PFSK-1 (cell line): ENCODE results near the gene CAB39L.

ENCODE experiments used
- FOXP2 ChIP-seq: optimal IDR thresholded peaks from 2 replicates; pipeline ENCODE3; 2011; ENCODE audit warnings: borderline replicate concordance, control low read depth, inconsistent platforms; ENCODE audit not compliant: insufficient read depth; ENCODE audit errors: extremely low read length, extremely low read depth
- POLR2AphosphoS5 ChIP-seq: IDR thresholded peaks from 2 replicates; pipeline ENCODE4 v1.6.1; 2012; ENCODE audit warnings: low read depth, mild to moderate bottlenecking, control low read depth, low read length, moderate library complexity
- SIN3A ChIP-seq: IDR thresholded peaks from 2 replicates; pipeline ENCODE4 v1.6.1; 2012; ENCODE audit warnings: mild to moderate bottlenecking, low read length, moderate library complexity, borderline replicate concordance; ENCODE audit not compliant: insufficient read depth
- TAF1 ChIP-seq: IDR thresholded peaks from 2 replicates; pipeline ENCODE4 v1.6.1; 2012; ENCODE audit warnings: low read length, control low read depth, borderline replicate concordance; ENCODE audit not compliant: insufficient read depth
- TF ChIP-seq, protein P1 (sequence below), 2 experiments: IDR thresholded peaks; 2 replicates each; pipeline versions ENCODE4 v1.6.1 to v1.8.0; 2011 to 2012; ENCODE audit warnings: low read depth in 2 of 2, low read length in 2 of 2, control low read depth in 1 of 2, inconsistent platforms in 1 of 2, mild to moderate bottlenecking in 1 of 2, moderate library complexity in 1 of 2; ENCODE audit not compliant: insufficient read depth in 1 of 2

CAB39L gene

DNA sequence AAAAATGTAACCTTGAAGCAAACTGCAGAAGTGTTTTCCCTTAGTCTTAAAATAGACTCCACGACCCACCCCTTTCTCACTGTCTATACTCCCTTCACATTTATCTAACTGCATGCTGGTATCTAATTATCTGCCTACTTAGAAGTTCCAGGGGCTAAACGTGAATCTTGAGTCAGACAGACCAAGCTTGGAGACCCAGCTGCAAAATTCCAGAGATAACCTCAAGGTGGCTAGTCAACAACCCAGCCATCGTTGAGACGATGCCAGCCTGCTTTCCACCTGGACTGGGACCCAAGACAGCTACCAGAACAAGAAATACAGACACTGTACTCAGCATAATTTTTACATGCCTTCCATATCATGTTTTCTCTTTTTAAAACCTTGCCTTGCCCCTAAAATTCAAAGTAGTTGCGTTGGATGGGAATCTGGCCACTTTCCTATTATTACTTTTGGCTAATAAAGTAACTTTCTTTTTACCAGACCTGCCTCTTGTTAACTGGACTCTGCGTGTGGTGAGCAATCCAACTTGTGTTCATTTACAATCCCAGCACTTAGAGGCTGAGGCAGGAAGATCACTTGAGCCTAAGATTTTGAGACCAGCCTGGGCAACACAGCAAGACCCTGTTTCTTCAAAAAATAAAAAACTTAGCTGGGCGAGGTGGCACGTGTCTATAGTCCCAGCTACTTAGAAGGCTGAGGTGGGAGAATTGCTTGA, 113.9 kb downstream of the CAB39L start:
- TF ChIP-seq SIN3A, result no peak

DNA sequence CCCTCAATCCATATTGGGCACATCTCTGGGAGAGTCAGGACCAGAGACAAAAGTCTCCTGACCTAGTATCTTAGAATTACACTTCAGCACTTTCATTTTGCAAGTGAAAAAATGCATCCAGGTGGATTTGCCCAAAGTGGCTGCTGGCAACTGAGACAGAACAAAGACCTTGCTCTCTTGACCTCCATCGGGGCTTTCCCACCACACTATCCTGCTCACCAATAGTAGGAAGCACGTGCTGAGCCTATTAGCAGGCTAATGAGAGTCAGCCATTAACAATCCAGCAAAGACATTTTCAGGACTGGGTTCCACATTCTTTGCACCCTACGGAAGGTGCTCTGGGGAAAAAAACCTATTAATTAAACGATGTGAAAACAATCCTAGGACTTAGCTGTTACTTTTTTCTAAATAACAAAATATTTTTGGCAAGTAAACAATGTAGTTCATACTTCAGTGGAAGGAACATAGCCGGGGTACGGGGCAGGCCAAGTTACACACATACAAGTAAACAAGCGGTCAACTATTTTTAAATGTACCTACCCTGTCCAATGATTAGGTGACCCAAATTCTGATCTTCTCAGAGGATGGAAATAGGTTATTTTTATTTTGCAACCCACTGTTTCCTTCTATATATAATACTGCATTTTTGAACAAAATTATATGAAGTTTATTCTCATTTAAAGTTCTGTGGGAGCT, 117.5 kb downstream of the CAB39L start:
- no peak for TF ChIP-seq SIN3A
- TF ChIP-seq POLR2AphosphoS5, result no peak
- no peak for TF ChIP-seq TAF1
- TF ChIP-seq, protein P1, sequence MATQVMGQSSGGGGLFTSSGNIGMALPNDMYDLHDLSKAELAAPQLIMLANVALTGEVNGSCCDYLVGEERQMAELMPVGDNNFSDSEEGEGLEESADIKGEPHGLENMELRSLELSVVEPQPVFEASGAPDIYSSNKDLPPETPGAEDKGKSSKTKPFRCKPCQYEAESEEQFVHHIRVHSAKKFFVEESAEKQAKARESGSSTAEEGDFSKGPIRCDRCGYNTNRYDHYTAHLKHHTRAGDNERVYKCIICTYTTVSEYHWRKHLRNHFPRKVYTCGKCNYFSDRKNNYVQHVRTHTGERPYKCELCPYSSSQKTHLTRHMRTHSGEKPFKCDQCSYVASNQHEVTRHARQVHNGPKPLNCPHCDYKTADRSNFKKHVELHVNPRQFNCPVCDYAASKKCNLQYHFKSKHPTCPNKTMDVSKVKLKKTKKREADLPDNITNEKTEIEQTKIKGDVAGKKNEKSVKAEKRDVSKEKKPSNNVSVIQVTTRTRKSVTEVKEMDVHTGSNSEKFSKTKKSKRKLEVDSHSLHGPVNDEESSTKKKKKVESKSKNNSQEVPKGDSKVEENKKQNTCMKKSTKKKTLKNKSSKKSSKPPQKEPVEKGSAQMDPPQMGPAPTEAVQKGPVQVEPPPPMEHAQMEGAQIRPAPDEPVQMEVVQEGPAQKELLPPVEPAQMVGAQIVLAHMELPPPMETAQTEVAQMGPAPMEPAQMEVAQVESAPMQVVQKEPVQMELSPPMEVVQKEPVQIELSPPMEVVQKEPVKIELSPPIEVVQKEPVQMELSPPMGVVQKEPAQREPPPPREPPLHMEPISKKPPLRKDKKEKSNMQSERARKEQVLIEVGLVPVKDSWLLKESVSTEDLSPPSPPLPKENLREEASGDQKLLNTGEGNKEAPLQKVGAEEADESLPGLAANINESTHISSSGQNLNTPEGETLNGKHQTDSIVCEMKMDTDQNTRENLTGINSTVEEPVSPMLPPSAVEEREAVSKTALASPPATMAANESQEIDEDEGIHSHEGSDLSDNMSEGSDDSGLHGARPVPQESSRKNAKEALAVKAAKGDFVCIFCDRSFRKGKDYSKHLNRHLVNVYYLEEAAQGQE (IDR thresholded peaks at IDR 0.05; ENCODE audit: insufficient read depth in 1 of 2, low read depth in 2 of 2, low read length in 2 of 2), result no peak
- TF ChIP-seq FOXP2, result no peak

DNA sequence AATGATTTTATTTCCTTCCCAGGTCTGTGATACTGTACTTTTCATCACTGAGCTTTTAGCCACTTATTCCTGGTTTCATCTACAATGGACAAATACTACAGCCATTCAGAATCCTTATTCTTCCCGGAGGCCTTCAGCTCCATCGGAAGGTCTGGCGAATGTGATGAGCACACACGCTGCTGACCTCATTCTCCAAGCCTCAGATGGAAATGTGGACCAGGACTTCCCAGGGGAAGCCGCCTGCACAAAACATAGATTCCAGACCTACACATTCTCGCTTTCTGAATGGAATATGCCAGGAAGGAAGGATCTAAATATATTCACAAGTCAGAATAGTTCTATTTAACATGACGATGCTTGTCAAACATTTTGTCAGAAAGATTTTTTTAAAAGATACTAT, 120.5 kb downstream of the CAB39L start:
- TF ChIP-seq FOXP2 (no peak), TAF1 (no peak), SIN3A (no peak), POLR2AphosphoS5 (no peak)
- TF ChIP-seq, protein P1 (IDR thresholded peaks at IDR 0.05; ENCODE audit: insufficient read depth in 1 of 2, low read depth in 2 of 2, low read length in 2 of 2), result no peak

DNA sequence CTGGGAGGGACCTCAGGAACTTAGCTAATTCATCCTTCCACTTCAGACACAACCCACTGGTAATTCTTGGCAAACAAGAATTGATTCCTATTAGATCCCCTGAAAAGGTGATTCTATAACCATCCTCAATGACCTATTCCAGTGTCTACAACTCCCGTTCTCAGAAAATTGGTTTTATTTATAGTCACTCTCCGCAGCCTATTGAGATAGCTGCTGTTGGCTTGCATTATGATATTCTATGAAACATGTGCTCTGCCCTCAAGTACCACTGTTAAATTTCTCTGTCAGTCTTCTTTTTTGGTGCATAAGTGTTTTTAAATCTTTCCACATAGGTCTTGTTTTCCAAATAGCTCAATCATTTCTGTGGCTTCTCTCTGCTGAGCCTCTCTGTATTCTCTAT, 121.2 kb downstream of the CAB39L start:
- TF ChIP-seq, protein P1 (IDR thresholded peaks at IDR 0.05; ENCODE audit: insufficient read depth in 1 of 2, low read depth in 2 of 2, low read length in 2 of 2), result no peak
- TF ChIP-seq TAF1, result no peak
- TF ChIP-seq FOXP2, result no peak
- no peak for TF ChIP-seq SIN3A
- no peak for TF ChIP-seq POLR2AphosphoS5

DNA sequence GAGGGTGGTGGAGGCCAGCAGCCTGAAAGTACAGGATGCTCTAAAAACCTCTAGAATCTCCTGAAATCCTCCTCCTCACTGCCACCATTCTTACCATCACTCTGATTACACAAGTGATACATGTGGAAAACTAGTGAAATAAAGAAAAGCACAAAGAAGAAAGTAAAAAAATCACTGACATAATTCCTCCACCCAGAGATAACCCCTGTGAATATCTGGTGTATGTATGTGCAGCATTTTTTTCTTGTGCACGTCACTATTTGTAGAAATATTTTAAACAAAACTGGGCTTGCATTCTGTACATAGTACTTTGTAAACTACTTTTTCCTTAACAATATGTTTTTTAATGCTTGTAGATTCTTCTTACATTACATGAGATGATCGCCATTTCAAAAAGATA, 122.9 kb downstream of the CAB39L start:
- no peak for TF ChIP-seq SIN3A

DNA sequence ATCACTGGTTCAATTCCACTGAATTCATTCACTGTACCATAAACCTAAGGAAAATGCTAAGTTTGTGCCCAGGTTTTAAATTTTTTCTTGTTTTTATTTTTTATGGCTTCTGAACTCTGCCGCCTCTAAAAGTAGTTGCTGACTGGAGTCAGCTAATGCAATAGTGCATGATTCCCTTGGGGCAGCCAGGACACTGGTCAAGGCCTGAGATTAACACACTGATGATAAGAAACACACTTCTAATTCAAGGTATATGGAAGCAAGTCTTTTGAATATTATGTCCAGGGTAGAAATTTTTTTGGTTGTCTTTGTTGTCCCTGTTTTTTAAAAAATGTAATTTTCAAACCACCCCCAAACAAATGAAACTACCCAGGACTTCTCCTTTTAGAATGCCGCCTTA, 123.9 kb downstream of the CAB39L start:
- TF ChIP-seq FOXP2 (no peak), SIN3A (no peak)
